PFSK-1 (cell line): ENCODE results near the gene ARSD. TPM values are rescaled to one million over a fixed set of nuclear protein-coding genes. Genes with fewer than 3 reads are reported as not detected.

Experiments
- FOXP2 ChIP-seq: optimal IDR thresholded peaks from 2 replicates; pipeline ENCODE3; 2011; ENCODE audit warnings: borderline replicate concordance, control low read depth, inconsistent platforms; ENCODE audit not compliant: insufficient read depth; ENCODE audit errors: extremely low read length, extremely low read depth
- POLR2AphosphoS5 ChIP-seq: IDR thresholded peaks from 2 replicates; pipeline ENCODE4 v1.6.1; 2012; ENCODE audit warnings: low read depth, mild to moderate bottlenecking, control low read depth, low read length, moderate library complexity
- SIN3A ChIP-seq: IDR thresholded peaks from 2 replicates; pipeline ENCODE4 v1.6.1; 2012; ENCODE audit warnings: mild to moderate bottlenecking, low read length, moderate library complexity, borderline replicate concordance; ENCODE audit not compliant: insufficient read depth
- TAF1 ChIP-seq: IDR thresholded peaks from 2 replicates; pipeline ENCODE4 v1.6.1; 2012; ENCODE audit warnings: low read length, control low read depth, borderline replicate concordance; ENCODE audit not compliant: insufficient read depth
- polyA plus RNA-seq: library from polyadenylated mRNA; unstranded; fragments of >200 nt; gene quantifications from one replicate; pipeline ENCODE4 v1.2.1, GENCODE V29; 2012; ENCODE audit warnings: low read depth, missing spikeins; ENCODE audit not compliant: insufficient read length
- TF ChIP-seq, protein P1 (sequence below), 2 experiments: IDR thresholded peaks; 2 replicates each; pipeline versions ENCODE4 v1.6.1 to v1.8.0; 2011 to 2012; ENCODE audit warnings: low read depth in 2 of 2, low read length in 2 of 2, control low read depth in 1 of 2, inconsistent platforms in 1 of 2, mild to moderate bottlenecking in 1 of 2, moderate library complexity in 1 of 2; ENCODE audit not compliant: insufficient read depth in 1 of 2

Gene ARSD, protein sequence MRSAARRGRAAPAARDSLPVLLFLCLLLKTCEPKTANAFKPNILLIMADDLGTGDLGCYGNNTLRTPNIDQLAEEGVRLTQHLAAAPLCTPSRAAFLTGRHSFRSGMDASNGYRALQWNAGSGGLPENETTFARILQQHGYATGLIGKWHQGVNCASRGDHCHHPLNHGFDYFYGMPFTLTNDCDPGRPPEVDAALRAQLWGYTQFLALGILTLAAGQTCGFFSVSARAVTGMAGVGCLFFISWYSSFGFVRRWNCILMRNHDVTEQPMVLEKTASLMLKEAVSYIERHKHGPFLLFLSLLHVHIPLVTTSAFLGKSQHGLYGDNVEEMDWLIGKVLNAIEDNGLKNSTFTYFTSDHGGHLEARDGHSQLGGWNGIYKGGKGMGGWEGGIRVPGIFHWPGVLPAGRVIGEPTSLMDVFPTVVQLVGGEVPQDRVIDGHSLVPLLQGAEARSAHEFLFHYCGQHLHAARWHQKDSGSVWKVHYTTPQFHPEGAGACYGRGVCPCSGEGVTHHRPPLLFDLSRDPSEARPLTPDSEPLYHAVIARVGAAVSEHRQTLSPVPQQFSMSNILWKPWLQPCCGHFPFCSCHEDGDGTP
- not detected for polyA plus RNA-seq

GRCh38 chrX:2928583-2929434 is at the start of gene ARSD:
TSS of gene ARSD (minus strand) at chrX:2929339. CDS start at chrX:2929275, 64 bp downstream.
- TF ChIP-seq FOXP2: no peak

GRCh38 chrX:2974961-2975360 is 45.8 kb upstream of the ARSD start:
- TF ChIP-seq FOXP2 (no peak), SIN3A (no peak), TAF1 (no peak), POLR2AphosphoS5 (no peak)
- TF ChIP-seq, protein P1, sequence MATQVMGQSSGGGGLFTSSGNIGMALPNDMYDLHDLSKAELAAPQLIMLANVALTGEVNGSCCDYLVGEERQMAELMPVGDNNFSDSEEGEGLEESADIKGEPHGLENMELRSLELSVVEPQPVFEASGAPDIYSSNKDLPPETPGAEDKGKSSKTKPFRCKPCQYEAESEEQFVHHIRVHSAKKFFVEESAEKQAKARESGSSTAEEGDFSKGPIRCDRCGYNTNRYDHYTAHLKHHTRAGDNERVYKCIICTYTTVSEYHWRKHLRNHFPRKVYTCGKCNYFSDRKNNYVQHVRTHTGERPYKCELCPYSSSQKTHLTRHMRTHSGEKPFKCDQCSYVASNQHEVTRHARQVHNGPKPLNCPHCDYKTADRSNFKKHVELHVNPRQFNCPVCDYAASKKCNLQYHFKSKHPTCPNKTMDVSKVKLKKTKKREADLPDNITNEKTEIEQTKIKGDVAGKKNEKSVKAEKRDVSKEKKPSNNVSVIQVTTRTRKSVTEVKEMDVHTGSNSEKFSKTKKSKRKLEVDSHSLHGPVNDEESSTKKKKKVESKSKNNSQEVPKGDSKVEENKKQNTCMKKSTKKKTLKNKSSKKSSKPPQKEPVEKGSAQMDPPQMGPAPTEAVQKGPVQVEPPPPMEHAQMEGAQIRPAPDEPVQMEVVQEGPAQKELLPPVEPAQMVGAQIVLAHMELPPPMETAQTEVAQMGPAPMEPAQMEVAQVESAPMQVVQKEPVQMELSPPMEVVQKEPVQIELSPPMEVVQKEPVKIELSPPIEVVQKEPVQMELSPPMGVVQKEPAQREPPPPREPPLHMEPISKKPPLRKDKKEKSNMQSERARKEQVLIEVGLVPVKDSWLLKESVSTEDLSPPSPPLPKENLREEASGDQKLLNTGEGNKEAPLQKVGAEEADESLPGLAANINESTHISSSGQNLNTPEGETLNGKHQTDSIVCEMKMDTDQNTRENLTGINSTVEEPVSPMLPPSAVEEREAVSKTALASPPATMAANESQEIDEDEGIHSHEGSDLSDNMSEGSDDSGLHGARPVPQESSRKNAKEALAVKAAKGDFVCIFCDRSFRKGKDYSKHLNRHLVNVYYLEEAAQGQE (IDR thresholded peaks at IDR 0.05; ENCODE audit: insufficient read depth in 1 of 2, low read depth in 2 of 2, low read length in 2 of 2): no peak

DNA sequence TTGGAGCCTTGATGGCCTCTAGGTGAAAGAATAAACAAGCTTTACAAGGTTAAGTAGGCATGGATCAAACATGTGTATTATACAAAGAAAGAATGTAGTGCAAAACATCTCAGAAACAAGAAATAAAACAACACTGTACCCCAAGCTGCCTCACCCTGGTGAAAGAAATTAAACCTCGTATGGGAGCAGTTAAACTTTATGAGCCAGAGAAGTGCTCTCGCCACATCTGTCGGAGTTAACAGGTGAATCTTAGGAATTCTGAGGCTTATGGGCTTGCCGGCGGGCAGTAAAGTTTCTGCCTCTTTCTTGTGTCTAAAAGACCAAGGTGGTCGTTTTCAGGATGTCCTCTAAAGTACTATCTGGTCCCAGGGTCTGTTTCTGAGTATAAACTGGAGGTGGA is 43.3 kb upstream of the ARSD start:
- TF ChIP-seq POLR2AphosphoS5 (no peak), FOXP2 (no peak)
- TF ChIP-seq, protein P1 (IDR thresholded peaks at IDR 0.05; ENCODE audit: insufficient read depth in 1 of 2, low read depth in 2 of 2, low read length in 2 of 2): no peak

DNA sequence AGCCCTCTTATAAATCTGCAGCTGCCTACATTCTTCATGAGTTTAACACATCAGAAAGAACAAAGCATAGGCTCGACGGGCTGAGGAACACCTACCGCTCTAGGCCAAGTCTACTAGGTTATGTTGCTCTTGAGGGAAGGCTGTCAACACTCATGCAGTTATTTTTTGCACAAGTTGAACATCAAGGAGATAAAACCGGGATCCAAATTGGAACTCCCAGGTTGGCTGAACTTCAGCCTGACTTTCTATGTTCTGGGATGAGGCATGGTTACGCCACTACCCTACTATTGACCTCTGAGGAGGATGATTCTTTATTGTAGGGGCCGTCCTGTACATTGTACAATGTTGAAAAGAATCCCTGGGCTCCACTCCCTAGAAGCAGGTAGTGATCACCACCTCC is 39.9 kb upstream of the ARSD start:
- no peak for TF ChIP-seq POLR2AphosphoS5
- no peak for TF ChIP-seq SIN3A
- TF ChIP-seq TAF1: no peak
- TF ChIP-seq, protein P1 (IDR thresholded peaks at IDR 0.05; ENCODE audit: insufficient read depth in 1 of 2, low read depth in 2 of 2, low read length in 2 of 2): no peak
- TF ChIP-seq FOXP2: no peak

GRCh38 chrX:2967998-2968909 is 39.1 kb upstream of the ARSD start:
- TF ChIP-seq, protein P1 (IDR thresholded peaks at IDR 0.05; ENCODE audit: insufficient read depth in 1 of 2, low read depth in 2 of 2, low read length in 2 of 2): no peak
- no peak for TF ChIP-seq FOXP2
- TF ChIP-seq TAF1: no peak
- TF ChIP-seq POLR2AphosphoS5: no peak
- no peak for TF ChIP-seq SIN3A
